H1 (cell line): ENCODE results near the gene ECI1. TPM values are rescaled to one million over a fixed set of nuclear protein-coding genes. Genes with fewer than 3 reads are reported as not detected.

ENCODE experiments used
- ATF3 ChIP-seq: IDR thresholded peaks from 2 replicates; pipeline ENCODE4 v1.6.1; 2011; ENCODE audit warnings: low read depth, mild to moderate bottlenecking, low read length; ENCODE audit not compliant: insufficient read depth
- E2F6 ChIP-seq: IDR thresholded peaks from 2 replicates; pipeline ENCODE4 v1.6.1; 2012; ENCODE audit warnings: inconsistent platforms
- GABPA ChIP-seq: IDR thresholded peaks from 2 replicates; pipeline ENCODE4 v1.6.1; 2011; ENCODE audit warnings: mild to moderate bottlenecking, low read length, moderate library complexity, borderline replicate concordance; ENCODE audit not compliant: insufficient read depth
- JUN ChIP-seq: IDR thresholded peaks from 2 replicates; pipeline ENCODE4 v1.6.1; 2011; ENCODE audit warnings: low read depth, mild to moderate bottlenecking, improper control_type of control experiment, low read length
- MAX ChIP-seq: IDR thresholded peaks from 2 replicates; pipeline ENCODE4 v1.6.1; 2012; ENCODE audit warnings: inconsistent platforms
- SUZ12 ChIP-seq: fragments of 200-600 bp; sonication (generic); IDR thresholded peaks from 2 replicates; pipeline ENCODE4 v1.6.1; 2012; ENCODE audit warnings: mild to moderate bottlenecking, inconsistent platforms, low read length, moderate library complexity, mixed read lengths
- YY1 ChIP-seq: IDR thresholded peaks from 2 replicates; pipeline ENCODE4 v1.6.1; 2011; ENCODE audit warnings: low read depth, mild to moderate bottlenecking, low read length
- polyA plus RNA-seq, 7 experiments: library from polyadenylated mRNA; depleted of rRNA in 3 of 7; stranded (reverse) in 5 of 7; unstranded in 2 of 7; fragments of >200 nt in 5 of 7; fragments of 200-250 nt in 2 of 7; gene quantifications; 1 replicate in 5 of 7; 2 replicates in 1 of 7; 4 replicates in 1 of 7; pipeline versions ENCODE4 v1.2.1 to v1.2.3, GENCODE V29; 2011 to 2013; ENCODE audit warnings: missing spikeins in 2 of 7, mixed read lengths in 2 of 7
- total RNA-seq: library from RNA; stranded (reverse); fragmentation: NEBNext Ultra II Directional; extraction: Animal tissue kit (Norgen Biotek cat#: 25700); gene quantifications from 2 replicates; pipeline ENCODE4 v1.2.1, GENCODE V29; 2021

Gene ECI1
- total and polyA plus RNA-seq, 2 of the 8 experiments (the other 6 are each of a cell fraction or from before 2014, with no cell fraction given): 79.5 to 151 TPM

DNA sequence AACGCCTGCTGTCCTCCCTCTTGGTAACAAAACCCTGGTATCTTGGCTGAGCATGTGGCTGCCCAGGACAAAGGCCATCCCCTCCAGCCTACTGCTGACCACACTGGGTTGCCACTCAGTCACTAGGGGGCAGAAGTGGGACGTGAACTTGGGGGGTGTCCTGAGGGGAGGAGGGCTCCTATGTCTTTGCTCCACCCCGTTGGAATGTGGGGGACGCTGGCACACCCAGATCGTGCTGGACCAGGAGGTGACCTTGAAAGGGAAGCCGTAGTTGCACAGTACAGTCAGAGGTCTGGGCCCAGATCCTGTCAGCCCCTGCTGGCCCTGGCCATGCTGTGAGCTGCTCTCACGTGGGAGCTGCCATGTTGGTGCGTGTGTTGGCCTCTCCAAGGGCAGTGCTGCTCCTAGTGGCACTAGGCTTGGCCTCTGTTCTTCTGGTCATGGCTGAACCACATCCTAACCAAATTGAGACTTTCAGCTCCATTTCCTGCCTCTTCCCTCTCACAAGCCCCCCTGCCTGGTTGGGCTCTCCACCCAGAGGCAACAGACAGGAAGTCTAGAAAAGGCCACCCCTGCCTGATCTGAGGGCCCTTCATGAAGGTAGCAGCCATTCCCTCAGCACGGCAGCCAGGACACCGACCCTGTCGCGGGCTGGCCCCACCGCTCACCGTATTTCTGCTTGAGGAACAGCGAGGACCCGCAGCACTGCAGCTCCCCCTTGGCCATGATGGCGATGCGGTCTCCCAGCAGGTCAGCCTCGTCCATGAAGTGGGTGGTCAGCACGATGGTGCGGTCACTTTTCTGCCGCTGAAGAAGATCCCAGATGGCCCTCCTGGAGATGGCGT lies 45.5 kb upstream of the ECI1 start (continued):
- TF ChIP-seq YY1 (no peak), GABPA (no peak), E2F6 (peak; percentile 38; the same call in 1 of the 2 replicates), MAX (peak; percentile 85), JUN (no peak), ATF3 (no peak), SUZ12 (no peak)
- TF ChIP-seq, all 59 proteins: peak for 5
